ENCODE data around the gene KIF11.
A peak's percentile ranks its signal among the peaks of the same experiment; 100 is the strongest.

KIF11 gene

GRCh38 chr10:92678206-92678605 lies 85.3 kb downstream of the KIF11 start:
- DNase-seq (ENCODE audit: low read depth in 2 of 2) = no peak

- no peak for DNase-seq (ENCODE audit: low read depth in 2 of 2)
Measured at GRCh38 chr10:92681306-92681834, 88.4 kb downstream of the KIF11 start.

- no peak for DNase-seq (ENCODE audit: low read depth in 2 of 2)
Measured at GRCh38 chr10:92688573-92688926, 95.6 kb downstream of the KIF11 start.

GRCh38 chr10:92688927-92689662 lies 96.2 kb downstream of the KIF11 start:
- DNase-seq (ENCODE audit: low read depth in 2 of 2) = no peak

- no peak for DNase-seq (ENCODE audit: low read depth in 2 of 2)
Measured at GRCh38 chr10:92689663-92690210, 96.8 kb downstream of the KIF11 start, which contains the start of gene HHEX. TSS of gene HHEX (plus strand) at chr10:92689955. CDS start at chr10:92689987, 32 bp downstream.

- DNase-seq (ENCODE audit: low read depth in 2 of 2) = peak; percentile 12 to 45
Measured at GRCh38 chr10:92690211-92690914, 97.4 kb downstream of the KIF11 start.

- no peak for DNase-seq (ENCODE audit: low read depth in 2 of 2)
Measured at GRCh38 chr10:92690915-92691590, 98.1 kb downstream of the KIF11 start.

GRCh38 chr10:92691591-92692079 lies 98.7 kb downstream of the KIF11 start:
- no peak for DNase-seq (ENCODE audit: low read depth in 2 of 2)

GRCh38 chr10:92692080-92692671 lies 99.2 kb downstream of the KIF11 start:
- no peak for DNase-seq (ENCODE audit: low read depth in 2 of 2)

GRCh38 chr10:92692697-92693533 lies 100.0 kb downstream of the KIF11 start:
- DNase-seq (ENCODE audit: low read depth in 2 of 2) = no peak

- no peak for DNase-seq (ENCODE audit: low read depth in 2 of 2)
Measured at GRCh38 chr10:92693534-92693893, 100.6 kb downstream of the KIF11 start.

GRCh38 chr10:92695679-92696605 lies 103.0 kb downstream of the KIF11 start:
- DNase-seq (ENCODE audit: low read depth in 2 of 2) = no peak

- DNase-seq (ENCODE audit: low read depth in 2 of 2) = no peak
Measured at GRCh38 chr10:92696606-92697383, 103.9 kb downstream of the KIF11 start.

GRCh38 chr10:92697663-92698511 lies 105.0 kb downstream of the KIF11 start:
- DNase-seq (ENCODE audit: low read depth in 2 of 2) = no peak

- no peak for DNase-seq (ENCODE audit: low read depth in 2 of 2)
Measured at GRCh38 chr10:92699193-92699517, 106.2 kb downstream of the KIF11 start.

GRCh38 chr10:92699518-92700381 lies 106.8 kb downstream of the KIF11 start:
- DNase-seq (ENCODE audit: low read depth in 2 of 2) = no peak

- DNase-seq (ENCODE audit: low read depth in 2 of 2) = no peak
Measured at GRCh38 chr10:92702301-92702916, 109.5 kb downstream of the KIF11 start.

Measured in activated CD4-positive, alpha-beta T cell treated with anti-CD3 and anti-CD28 coated beads for 24 hours (primary cell).